HepG2 (cell line): Measurements from ENCODE around the gene FOXA3. TPM values are rescaled to one million over a fixed set of nuclear protein-coding genes. Genes with fewer than 3 reads are reported as not detected.
A peak's percentile ranks its signal among the peaks of the same experiment; 100 is the strongest.

Experiments
- ATF6 ChIP-seq: sonication (generic); formaldehyde crosslinking; conservative IDR thresholded peaks from 2 replicates; pipeline ENCODE4 v1.4.0; 2020; ENCODE audit warnings: missing genetic modification reagents
- FOXO1 ChIP-seq: sonication (generic); formaldehyde crosslinking; IDR thresholded peaks from 2 replicates; pipeline ENCODE4 v1.4.0; 2020; ENCODE audit warnings: missing genetic modification reagents
- GATAD1 ChIP-seq: IDR thresholded peaks from 2 replicates; pipeline ENCODE4 v1.6.1; 2016; ENCODE audit warnings: missing genetic modification reagents, missing compliant biosample characterization
- GTF3A ChIP-seq: sonication (generic); formaldehyde crosslinking; conservative IDR thresholded peaks from 2 replicates; pipeline ENCODE4 v1.4.0; 2020; ENCODE audit warnings: mild to moderate bottlenecking, missing genetic modification reagents
- HMGA1 ChIP-seq: sonication (generic); formaldehyde crosslinking; conservative IDR thresholded peaks from 2 replicates; pipeline ENCODE4 v1.4.0; 2020; ENCODE audit warnings: missing genetic modification reagents
- MTA1 ChIP-seq: sonication (generic); formaldehyde crosslinking; IDR thresholded peaks from 2 replicates; pipeline ENCODE4 v1.4.0; 2020; ENCODE audit warnings: missing genetic modification reagents, mild to moderate bottlenecking, borderline replicate concordance
- MZF1 ChIP-seq: sonication (generic); formaldehyde crosslinking; IDR thresholded peaks from 2 replicates; pipeline ENCODE4 v1.8.1; 2023; ENCODE audit warnings: mild to moderate bottlenecking, missing genetic modification reagents, borderline replicate concordance
- PREB ChIP-seq: sonication (generic); formaldehyde crosslinking; IDR thresholded peaks from 2 replicates; pipeline ENCODE4 v1.4.0; 2020; ENCODE audit warnings: missing genetic modification reagents
- RBM22 ChIP-seq: fragments of 200-400 bp; formaldehyde crosslinking; optimal IDR thresholded peaks from 2 replicates; pipeline ENCODE3; 2017; ENCODE audit warnings: mild to moderate bottlenecking, low read length, moderate library complexity
- ZBTB7B ChIP-seq: sonication (generic); formaldehyde crosslinking; IDR thresholded peaks from 2 replicates; pipeline ENCODE4 v1.4.0; 2020; ENCODE audit warnings: missing genetic modification reagents
- ZKSCAN1 ChIP-seq: fragments of 150-350 bp; IDR thresholded peaks from 2 replicates; pipeline ENCODE4 v1.6.1; 2014; ENCODE audit warnings: low read length
- ZMYM2 ChIP-seq: sonication (generic); formaldehyde crosslinking; IDR thresholded peaks from 2 replicates; pipeline ENCODE4 v1.8.0; 2022; ENCODE audit warnings: mild to moderate bottlenecking, missing genetic modification reagents
- ZNF180 ChIP-seq: sonication (generic); formaldehyde crosslinking; IDR thresholded peaks from 2 replicates; pipeline ENCODE4 v1.4.0; 2020; ENCODE audit warnings: low read depth, missing genetic modification reagents, borderline replicate concordance
- ZNF326 ChIP-seq: sonication (generic); formaldehyde crosslinking; IDR thresholded peaks from 2 replicates; pipeline ENCODE4 v1.4.0; 2020; ENCODE audit warnings: missing genetic modification reagents, borderline replicate concordance
- ZNF33B ChIP-seq: sonication (generic); formaldehyde crosslinking; IDR thresholded peaks from 2 replicates; pipeline ENCODE4 v1.5.1; 2020; ENCODE audit warnings: mild to moderate bottlenecking, missing genetic modification reagents
- ZNF512 ChIP-seq: sonication (generic); formaldehyde crosslinking; IDR thresholded peaks from 2 replicates; pipeline ENCODE4 v1.4.0; 2020; ENCODE audit warnings: mild to moderate bottlenecking, missing genetic modification reagents
- ZNF773 ChIP-seq: sonication (generic); formaldehyde crosslinking; IDR thresholded peaks from 2 replicates; pipeline ENCODE4 v1.4.0; 2020; ENCODE audit warnings: missing genetic modification reagents, borderline replicate concordance
- ZNF816 ChIP-seq: sonication (generic); formaldehyde crosslinking; IDR thresholded peaks from 2 replicates; pipeline ENCODE4 v1.8.0; 2022; ENCODE audit warnings: missing genetic modification reagents, mild to moderate bottlenecking, borderline replicate concordance
- ZUFSP ChIP-seq: sonication (generic); formaldehyde crosslinking; IDR thresholded peaks from 2 replicates; pipeline ENCODE4 v1.9.0; 2021; ENCODE audit warnings: missing genetic modification reagents, mild to moderate bottlenecking, borderline replicate concordance
- polyA plus RNA-seq, 8 experiments: library from polyadenylated mRNA; depleted of rRNA in 3 of 8; stranded (reverse) in 7 of 8; unstranded in 1 of 8; fragments of >200 nt; fragmentation: Illumina TruSeq in 4 of 8; extraction: Trizol in 4 of 8; gene quantifications; 2 replicates each; pipeline versions ENCODE4 v1.2.1 to v1.2.3, GENCODE V29; 2011 to 2016; ENCODE audit warnings: low read depth in 4 of 8, missing spikeins in 1 of 8, mixed read lengths in 1 of 8; ENCODE audit not compliant: insufficient read depth in 1 of 8
- total RNA-seq, 5 experiments: library from RNA; depleted of rRNA; stranded (reverse); fragments of >200 nt; fragmentation: Illumina TruSeq; extraction: Trizol; gene quantifications; 2 replicates each; pipeline ENCODE4 v1.2.3, GENCODE V29; 2016; ENCODE audit warnings: low read depth in 1 of 5
- TF ChIP-seq, protein P1 (sequence below): IDR thresholded peaks from 2 replicates; pipeline ENCODE4 v1.6.1; 2018; ENCODE audit warnings: missing genetic modification reagents
- TF ChIP-seq, protein P2 (sequence below): sonication (generic); formaldehyde crosslinking; IDR thresholded peaks from 2 replicates; pipeline ENCODE4 v1.4.0; 2020; ENCODE audit warnings: missing genetic modification reagents

FOXA3 gene
- total and polyA plus RNA-seq, 2 of the 13 experiments (the other 11 are each of a cell fraction or from before 2014, with no cell fraction given): 29.8 to 47.6 TPM

GRCh38 chr19:45895519-45895972, 31.4 kb downstream of the FOXA3 start (continued):
- TF ChIP-seq, protein P1, sequence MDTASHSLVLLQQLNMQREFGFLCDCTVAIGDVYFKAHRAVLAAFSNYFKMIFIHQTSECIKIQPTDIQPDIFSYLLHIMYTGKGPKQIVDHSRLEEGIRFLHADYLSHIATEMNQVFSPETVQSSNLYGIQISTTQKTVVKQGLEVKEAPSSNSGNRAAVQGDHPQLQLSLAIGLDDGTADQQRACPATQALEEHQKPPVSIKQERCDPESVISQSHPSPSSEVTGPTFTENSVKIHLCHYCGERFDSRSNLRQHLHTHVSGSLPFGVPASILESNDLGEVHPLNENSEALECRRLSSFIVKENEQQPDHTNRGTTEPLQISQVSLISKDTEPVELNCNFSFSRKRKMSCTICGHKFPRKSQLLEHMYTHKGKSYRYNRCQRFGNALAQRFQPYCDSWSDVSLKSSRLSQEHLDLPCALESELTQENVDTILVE (CRISPR knock-in tag): peak; percentile 41; the same call in 1 of the 2 replicates
- TF ChIP-seq ZNF816 (no peak), ZKSCAN1 (no peak), ZBTB7B (CRISPR knock-in tag) (0 out of 2 replicates have a peak, but pooled peaks have one; percentile 27), ATF6 (CRISPR knock-in tag) (no peak), ZUFSP (CRISPR knock-in tag) (no peak), ZMYM2 (CRISPR knock-in tag) (0 out of 2 replicates have a peak, but pooled peaks have one; percentile 47), MZF1 (CRISPR knock-in tag) (no peak), HMGA1 (CRISPR knock-in tag) (no peak), RBM22 (peak; percentile 40), ZNF773 (no peak), PREB (no peak), MTA1 (peak; percentile 74; the same call in 1 of the 2 replicates), ZNF33B (CRISPR knock-in tag) (no peak), ZNF326 (CRISPR knock-in tag) (no peak), GTF3A (CRISPR knock-in tag) (no peak), GATAD1 (CRISPR knock-in tag) (no peak), ZNF512 (CRISPR knock-in tag) (no peak), ZNF180 (CRISPR knock-in tag) (no peak), FOXO1 (peak; percentile 55)
- TF ChIP-seq, protein P2, sequence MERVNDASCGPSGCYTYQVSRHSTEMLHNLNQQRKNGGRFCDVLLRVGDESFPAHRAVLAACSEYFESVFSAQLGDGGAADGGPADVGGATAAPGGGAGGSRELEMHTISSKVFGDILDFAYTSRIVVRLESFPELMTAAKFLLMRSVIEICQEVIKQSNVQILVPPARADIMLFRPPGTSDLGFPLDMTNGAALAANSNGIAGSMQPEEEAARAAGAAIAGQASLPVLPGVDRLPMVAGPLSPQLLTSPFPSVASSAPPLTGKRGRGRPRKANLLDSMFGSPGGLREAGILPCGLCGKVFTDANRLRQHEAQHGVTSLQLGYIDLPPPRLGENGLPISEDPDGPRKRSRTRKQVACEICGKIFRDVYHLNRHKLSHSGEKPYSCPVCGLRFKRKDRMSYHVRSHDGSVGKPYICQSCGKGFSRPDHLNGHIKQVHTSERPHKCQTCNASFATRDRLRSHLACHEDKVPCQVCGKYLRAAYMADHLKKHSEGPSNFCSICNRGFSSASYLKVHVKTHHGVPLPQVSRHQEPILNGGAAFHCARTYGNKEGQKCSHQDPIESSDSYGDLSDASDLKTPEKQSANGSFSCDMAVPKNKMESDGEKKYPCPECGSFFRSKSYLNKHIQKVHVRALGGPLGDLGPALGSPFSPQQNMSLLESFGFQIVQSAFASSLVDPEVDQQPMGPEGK (CRISPR knock-in tag): peak; percentile 96
